A673 (cell line): ENCODE results near the gene MAOA.

Experiments
- EZH2 ChIP-seq: fragments of 200-600 bp; sonication (generic); IDR thresholded peaks from 2 replicates; pipeline ENCODE4 v1.6.1; 2017; ENCODE audit warnings: borderline replicate concordance, low read depth, mild to moderate bottlenecking, mixed read lengths, antibody characterized with exemption, low read length; ENCODE audit not compliant: poor library complexity, severe bottlenecking
- TF ChIP-seq, protein P1 (sequence below): fragments of 300-800, 200-600 bp; sonication (generic); conservative IDR thresholded peaks from 2 replicates; pipeline ENCODE4 v1.5.1; 2017; ENCODE audit warnings: low read depth, mild to moderate bottlenecking, antibody characterized with exemption, low read length, moderate library complexity, mixed read lengths

DNA sequence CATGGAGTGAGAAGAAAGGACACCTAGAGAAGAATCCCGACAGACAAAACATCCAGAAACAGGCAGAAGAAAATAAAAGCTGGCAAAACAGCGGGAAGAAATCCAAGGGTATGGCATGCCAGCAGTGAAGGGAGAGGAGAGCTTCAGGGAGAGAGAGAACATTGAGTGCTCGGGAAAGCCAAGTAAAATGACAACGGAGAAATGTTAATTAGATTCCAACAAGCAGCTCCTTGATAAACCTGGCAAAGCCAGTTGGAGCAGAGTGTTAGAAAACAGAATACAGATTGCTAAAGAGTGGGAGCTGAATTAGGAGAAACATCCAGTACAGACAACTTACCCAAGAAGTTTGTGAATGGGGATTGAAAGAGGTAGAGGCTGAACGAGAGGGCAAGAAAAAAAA is 40.4 kb upstream of the MAOA start:
- TF ChIP-seq, protein P1, sequence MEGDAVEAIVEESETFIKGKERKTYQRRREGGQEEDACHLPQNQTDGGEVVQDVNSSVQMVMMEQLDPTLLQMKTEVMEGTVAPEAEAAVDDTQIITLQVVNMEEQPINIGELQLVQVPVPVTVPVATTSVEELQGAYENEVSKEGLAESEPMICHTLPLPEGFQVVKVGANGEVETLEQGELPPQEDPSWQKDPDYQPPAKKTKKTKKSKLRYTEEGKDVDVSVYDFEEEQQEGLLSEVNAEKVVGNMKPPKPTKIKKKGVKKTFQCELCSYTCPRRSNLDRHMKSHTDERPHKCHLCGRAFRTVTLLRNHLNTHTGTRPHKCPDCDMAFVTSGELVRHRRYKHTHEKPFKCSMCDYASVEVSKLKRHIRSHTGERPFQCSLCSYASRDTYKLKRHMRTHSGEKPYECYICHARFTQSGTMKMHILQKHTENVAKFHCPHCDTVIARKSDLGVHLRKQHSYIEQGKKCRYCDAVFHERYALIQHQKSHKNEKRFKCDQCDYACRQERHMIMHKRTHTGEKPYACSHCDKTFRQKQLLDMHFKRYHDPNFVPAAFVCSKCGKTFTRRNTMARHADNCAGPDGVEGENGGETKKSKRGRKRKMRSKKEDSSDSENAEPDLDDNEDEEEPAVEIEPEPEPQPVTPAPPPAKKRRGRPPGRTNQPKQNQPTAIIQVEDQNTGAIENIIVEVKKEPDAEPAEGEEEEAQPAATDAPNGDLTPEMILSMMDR, result no peak
- no peak for TF ChIP-seq EZH2
